ENCODE results near the gene KXD1.

The KXD1 gene

DNA sequence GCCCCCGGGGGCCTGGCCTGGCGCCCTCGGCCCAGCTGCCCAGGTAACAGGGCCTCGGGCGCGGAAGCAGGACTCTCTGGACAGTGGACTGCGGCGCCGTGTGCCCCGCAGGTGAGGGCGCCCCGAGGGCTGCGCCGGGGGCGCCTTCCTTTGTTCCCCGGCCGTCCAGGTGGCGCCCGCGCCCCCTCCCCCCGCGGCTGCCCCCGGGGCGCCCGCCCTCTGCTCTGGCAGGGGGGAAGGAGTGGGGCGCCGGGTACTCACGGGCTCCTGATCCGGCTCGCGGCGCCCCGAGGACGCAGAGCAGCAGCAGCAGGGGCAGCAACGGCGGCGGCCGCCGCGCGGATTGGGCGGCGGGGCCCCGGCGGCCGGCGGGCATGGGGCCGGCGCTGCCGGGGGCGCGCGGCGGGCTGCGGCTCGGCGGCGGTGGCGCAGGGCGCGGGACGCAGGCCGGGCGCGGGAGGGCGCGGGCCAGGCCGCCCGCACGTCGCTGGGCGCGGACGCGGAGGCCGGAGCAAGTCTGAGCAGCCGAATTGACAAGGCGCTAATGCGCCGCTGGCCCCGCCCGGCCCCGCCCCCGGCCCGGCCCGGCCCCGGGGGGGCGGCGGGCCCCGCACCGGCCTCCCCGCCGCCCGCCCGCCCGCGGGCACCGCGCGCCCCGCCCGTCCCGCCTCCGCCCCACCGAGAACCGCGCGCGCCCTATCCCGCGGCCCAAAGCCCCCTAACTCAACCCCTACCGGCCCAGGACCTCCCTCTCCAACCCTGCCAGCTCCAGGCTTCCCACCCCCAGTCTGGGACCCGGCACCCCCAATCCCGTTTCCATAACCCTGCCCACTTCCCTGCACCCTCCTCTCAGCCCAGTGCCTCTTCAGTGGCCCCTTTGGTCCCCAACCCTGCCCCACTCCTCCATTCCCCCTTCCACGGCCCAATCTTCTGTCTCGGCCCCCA lies 48.9 kb downstream of the KXD1 start, which contains the start of gene CRLF1:
Gene CRLF1, minus strand, starts transcription at position 519 of the 945 bp plus-strand sequence. Its CDS starts 143 bp downstream, at position 376.
- no peak for DNase-seq
- TF ChIP-seq GATA1 (IDR thresholded peaks at IDR 0.05; ENCODE audit: low read depth, low read length) (no peak), POLR2A (IDR thresholded peaks at IDR 0.05; ENCODE audit: low read length) (no peak)

- TF ChIP-seq GATA1 (IDR thresholded peaks at IDR 0.05; ENCODE audit: low read depth, low read length) (no peak), POLR2A (IDR thresholded peaks at IDR 0.05; ENCODE audit: low read length) (no peak)
- no peak for DNase-seq
Measured at GRCh38 chr19:18607226-18608101, 49.8 kb downstream of the KXD1 start.

- no peak for DNase-seq
- TF ChIP-seq POLR2A (IDR thresholded peaks at IDR 0.05; ENCODE audit: low read length), result no peak
- no peak for TF ChIP-seq GATA1 (IDR thresholded peaks at IDR 0.05; ENCODE audit: low read depth, low read length)
Measured at GRCh38 chr19:18608102-18608804, 50.6 kb downstream of the KXD1 start.

DNA sequence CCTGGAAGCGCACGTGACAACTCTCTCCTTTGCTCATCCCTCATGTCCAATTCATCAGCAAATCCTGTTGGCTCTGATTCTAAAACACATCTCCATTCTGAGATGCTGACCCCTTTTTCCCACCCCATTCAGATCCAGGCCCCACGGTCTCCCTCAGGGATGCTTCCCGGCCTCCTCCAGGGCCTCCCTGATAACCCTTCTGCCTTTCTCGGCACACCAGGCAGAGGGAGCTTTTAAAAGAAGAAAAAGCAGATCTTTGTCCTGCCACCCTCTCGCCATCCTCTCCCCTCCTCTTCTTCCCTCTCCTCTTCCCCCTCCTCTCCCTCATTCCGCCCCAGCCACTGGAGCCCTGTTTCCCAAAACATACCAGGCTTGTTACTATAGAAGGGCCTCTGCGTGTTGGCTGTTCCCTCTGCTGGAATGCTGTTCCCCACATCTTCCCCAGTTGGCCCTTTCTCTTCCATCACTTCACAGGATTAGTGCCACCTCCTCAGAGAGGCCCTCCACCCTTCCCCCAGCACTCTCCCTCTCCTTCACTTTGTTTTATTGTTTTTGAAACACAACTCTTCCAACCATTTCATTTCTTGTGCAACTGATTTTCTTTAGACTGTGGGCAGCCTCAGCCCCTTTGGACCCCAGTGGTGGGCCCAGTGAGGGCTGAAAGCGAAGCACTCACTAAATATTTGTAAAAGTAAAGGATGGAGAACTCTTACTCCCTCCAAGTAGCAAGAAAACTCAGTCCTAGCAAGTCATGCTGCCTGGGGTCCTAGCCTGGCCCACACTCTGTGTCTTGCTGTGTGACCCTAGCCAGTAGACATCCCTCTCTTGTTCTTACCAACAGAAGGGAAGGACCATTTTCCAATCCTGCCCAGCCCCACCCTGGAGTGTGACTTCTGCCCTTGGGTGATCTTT lies 51.4 kb downstream of the KXD1 start:
- DNase-seq, result no peak
- TF ChIP-seq POLR2A (IDR thresholded peaks at IDR 0.05; ENCODE audit: low read length) (no peak), GATA1 (IDR thresholded peaks at IDR 0.05; ENCODE audit: low read depth, low read length) (no peak)

DNA sequence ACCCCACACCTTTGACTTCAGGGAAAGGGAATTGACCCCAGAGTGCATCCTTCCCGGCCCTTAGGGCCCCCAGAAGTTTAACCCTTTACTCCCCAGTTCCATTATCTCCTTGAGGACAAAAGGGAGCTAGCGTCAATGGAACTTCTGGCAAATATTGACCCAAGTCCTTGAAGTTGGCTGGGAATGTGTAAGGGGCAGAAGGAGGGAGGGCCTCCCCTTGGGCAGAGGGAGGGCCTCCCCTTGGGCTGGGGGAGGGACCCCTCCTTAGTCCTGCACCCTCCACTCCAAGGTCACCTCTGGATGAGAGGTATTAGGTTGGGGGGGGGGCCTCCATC lies 52.0 kb downstream of the KXD1 start:
- no peak for DNase-seq
- no peak for TF ChIP-seq GATA1 (IDR thresholded peaks at IDR 0.05; ENCODE audit: low read depth, low read length)
- TF ChIP-seq POLR2A (IDR thresholded peaks at IDR 0.05; ENCODE audit: low read length), result no peak

DNA sequence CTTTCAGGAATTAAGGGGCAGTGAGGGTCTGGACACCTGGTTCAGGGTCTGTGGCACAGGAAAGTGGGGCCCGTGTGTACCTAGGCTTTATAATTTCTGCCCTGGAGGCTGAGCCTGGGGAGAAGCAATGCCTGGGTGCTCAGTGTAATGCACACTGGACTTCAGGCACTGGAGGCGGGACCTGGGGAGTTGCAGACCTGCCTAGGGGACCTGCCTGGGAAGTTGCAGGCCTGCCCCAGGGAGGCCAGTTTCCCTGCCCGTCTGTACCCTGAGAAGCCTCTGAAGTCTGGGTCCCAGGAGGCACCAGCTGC lies 52.5 kb downstream of the KXD1 start:
- DNase-seq, result no peak
- TF ChIP-seq POLR2A (IDR thresholded peaks at IDR 0.05; ENCODE audit: low read length) (no peak), GATA1 (IDR thresholded peaks at IDR 0.05; ENCODE audit: low read depth, low read length) (no peak)

- DNase-seq, result no peak
- no peak for TF ChIP-seq POLR2A (IDR thresholded peaks at IDR 0.05; ENCODE audit: low read length)
- no peak for TF ChIP-seq GATA1 (IDR thresholded peaks at IDR 0.05; ENCODE audit: low read depth, low read length)
Measured at GRCh38 chr19:18610556-18611326, 53.1 kb downstream of the KXD1 start.

- no peak for DNase-seq
- TF ChIP-seq GATA1 (IDR thresholded peaks at IDR 0.05; ENCODE audit: low read depth, low read length) (no peak), POLR2A (IDR thresholded peaks at IDR 0.05; ENCODE audit: low read length) (no peak)
Measured at GRCh38 chr19:18611327-18612050, 53.8 kb downstream of the KXD1 start.

DNA sequence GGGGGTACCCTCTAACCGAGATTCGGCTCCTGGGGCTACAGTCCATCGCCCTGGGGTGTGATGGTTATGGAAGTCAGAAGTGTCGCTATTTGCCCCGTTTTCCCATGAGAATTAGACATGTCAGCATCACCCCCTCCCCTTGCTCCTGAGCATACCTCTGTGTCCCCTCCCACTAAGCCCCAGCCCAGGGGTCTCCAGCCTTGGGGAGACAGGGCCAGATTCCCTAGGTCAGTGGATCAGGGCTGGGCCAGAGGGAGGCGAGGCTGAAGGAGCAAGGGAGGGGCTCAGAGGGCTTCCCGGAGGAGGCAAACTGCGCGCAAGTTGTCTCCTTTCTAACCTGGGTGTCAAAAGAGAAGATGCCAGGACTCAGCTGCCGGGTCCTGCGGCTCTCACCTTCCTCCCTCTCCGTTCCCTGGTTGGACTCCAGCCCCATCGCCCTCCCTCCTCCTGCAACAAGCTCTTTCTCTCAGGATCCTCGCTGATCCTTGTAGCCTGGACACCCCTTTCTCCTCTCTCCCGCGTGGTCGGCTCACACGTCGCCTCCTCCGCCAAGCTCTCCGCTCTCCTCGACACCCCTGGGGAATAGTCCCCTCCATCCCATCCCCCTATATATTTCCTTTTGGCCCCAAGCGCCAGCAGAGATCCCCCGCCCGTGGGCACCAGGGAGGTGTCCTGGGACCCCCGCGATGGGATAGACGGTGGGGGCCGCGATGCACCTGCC lies 54.5 kb downstream of the KXD1 start:
- TF ChIP-seq GATA1 (IDR thresholded peaks at IDR 0.05; ENCODE audit: low read depth, low read length) (no peak), POLR2A (IDR thresholded peaks at IDR 0.05; ENCODE audit: low read length) (no peak)
- no peak for DNase-seq

GRCh38 chr19:18612772-18613588 lies 55.3 kb downstream of the KXD1 start, which contains the start of gene TMEM59L:
Gene TMEM59L (plus strand): TSS chr19:18612870. CDS start chr19:18612959, 89 bp downstream.
- no peak for TF ChIP-seq POLR2A (IDR thresholded peaks at IDR 0.05; ENCODE audit: low read length)
- no peak for DNase-seq
